NT2/D1 (cell line): ENCODE data around the gene ARHGAP8.

Experiments used
- SUZ12 ChIP-seq: IDR thresholded peaks from 2 replicates; pipeline ENCODE4 v1.6.1; 2011; ENCODE audit not compliant: insufficient read length, insufficient read depth; ENCODE audit errors: extremely low read depth
- YY1 ChIP-seq: IDR thresholded peaks from 2 replicates; pipeline ENCODE4 v1.6.1; 2011; ENCODE audit not compliant: insufficient read length, insufficient read depth
- ZNF274 ChIP-seq: IDR thresholded peaks from 2 replicates; pipeline ENCODE4 v1.6.1; 2011; ENCODE audit warnings: mild to moderate bottlenecking, low read depth, low read length

GRCh38 chr22:44882226-44882905 lies 130.0 kb downstream of the ARHGAP8 start:
- TF ChIP-seq ZNF274 = no peak
- no peak for TF ChIP-seq YY1
- no peak for TF ChIP-seq SUZ12
